NCI-H128 (cell line): ENCODE data around the gene ZNF236.
A peak's percentile ranks its signal among the peaks of the same experiment; 100 is the strongest.

ENCODE experiments used
- DNase-seq: peaks from one replicate; lab custom pipeline; 2025; ENCODE audit not compliant: unreplicated experiment; lab: John Stamatoyannopoulos, UW

ZNF236 gene

DNA sequence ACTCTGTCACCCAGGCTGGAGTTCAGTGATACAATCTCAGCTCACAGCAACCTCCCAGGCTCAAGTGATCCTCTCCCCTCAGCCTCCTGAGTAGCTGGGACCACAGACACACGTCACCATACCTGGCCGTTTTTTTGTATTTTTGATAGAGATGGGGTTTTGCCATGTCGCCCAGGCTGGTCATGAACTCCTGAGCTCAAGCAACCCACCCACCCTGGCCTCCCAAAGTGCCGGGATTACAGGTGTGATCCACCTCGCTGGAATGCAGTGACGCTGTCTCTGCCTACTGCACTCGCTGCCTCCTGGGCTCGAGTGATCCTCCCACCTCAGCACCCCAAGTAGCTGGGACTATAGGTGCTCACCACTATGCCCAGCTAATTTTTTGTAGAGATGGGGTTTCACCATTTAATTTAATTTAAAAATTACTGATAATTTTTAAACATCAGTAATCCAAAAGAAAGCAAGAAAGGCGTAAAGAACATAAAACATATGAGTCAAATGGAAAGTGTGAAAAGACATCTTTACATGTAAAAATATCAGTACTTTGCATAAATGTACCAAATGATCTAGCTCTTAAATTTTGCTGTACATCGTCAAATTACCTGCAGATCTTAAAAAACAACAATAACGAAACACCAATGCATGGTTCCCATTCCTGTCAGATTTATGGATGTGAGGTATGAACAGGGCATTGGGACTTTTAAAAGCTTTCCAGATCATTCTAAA, 2.8 kb upstream of the ZNF236 start:
- no peak for DNase-seq

DNA sequence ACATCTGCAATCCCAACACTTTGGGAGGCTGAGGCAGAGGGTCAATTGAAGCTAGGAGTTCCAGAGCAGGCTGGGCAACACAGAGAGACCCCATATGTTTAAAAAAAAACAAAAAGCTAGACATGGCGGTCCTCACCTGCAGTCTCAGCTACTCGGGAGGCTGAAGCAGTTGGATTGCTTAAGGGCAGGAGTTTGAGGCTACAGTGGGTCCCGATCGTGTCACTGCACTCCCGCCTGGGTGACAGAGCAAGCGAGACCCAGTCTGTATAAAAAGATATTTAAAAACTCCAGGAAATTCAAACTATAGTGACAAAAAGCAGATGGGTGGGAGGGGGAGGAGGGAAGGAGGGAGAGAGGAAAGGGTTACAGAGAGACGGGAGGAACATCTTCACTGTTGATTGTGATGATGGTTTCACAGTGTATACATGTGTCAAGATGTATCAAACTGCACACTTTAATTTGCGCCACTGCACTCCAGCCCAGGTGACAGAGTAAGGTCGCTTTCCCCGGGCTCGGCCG, 942 bp upstream of the ZNF236 start:
- DNase-seq = no peak

DNA sequence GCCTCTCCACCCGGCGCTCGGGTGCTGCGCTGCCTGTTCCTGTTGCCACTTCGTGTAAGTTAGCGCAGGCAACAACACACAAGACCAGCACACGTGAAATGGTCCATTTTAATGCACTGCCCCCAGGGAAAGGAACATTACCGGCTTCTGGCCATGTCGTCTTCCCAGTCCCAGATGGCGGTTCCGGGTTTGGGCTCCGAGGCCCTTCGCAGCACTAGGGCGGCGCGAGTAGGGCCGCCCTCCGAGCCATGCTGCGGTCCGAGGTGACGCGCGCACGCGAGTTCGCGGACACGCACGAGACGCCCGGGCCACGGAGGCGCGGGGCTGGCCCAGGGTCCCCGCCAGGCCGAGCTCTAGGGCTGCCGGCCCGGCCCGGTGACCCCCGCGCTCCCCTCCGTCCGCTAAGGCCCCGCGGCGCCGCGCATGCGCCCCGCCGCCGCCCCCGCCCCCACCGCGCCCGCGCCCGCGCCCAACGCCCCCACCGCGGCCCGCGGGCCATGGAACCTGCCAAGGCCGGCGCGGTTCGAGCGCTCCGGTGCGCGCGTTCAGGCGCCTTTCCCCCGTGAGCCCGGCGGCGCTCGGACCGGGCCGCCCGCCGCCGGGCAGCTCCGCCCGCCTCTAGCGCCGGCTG, 367 bp upstream of the ZNF236 start:
- peak; percentile 15 for DNase-seq

DNA sequence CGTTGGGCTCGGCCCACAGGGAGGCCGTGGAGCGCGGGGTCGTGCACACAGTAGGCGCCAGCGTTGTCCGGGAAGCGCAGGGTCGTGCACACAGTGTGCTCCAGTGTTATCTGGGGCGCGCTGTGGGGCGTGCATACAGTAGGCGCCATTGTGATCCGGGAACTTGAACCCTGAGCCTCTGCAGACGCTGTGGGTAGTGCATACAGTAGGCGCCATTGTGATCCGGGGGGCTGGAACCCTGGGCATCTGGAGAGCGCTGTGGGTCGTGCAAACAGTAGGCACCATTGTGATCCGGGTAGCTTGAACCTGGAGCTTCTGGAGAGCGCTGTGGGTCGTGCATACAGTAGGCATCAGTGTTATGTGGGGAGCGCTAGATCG, 793 bp downstream of the ZNF236 start:
- DNase-seq = no peak

DNA sequence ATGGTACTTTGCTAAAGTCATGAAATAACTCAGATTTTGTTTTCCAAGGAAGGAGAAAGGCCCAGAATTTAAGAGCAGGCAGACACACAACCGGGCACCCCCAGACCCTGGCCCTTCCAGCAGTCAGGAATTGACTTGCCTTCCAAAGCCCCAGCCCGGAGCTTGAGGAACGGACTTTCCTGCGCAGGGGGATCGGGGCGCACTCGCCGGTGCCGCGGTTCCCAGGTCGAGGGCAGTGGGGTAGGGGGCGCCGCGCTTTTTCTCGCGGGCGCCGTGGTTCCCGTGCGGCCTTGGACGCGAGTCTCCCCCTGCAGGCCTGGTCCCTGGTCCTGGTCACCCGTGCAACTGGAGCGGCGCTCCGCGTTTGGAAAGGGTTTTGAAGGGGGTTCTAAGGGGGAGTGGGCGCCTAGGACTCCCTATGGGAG, 1.2 kb downstream of the ZNF236 start:
- no peak for DNase-seq

DNA sequence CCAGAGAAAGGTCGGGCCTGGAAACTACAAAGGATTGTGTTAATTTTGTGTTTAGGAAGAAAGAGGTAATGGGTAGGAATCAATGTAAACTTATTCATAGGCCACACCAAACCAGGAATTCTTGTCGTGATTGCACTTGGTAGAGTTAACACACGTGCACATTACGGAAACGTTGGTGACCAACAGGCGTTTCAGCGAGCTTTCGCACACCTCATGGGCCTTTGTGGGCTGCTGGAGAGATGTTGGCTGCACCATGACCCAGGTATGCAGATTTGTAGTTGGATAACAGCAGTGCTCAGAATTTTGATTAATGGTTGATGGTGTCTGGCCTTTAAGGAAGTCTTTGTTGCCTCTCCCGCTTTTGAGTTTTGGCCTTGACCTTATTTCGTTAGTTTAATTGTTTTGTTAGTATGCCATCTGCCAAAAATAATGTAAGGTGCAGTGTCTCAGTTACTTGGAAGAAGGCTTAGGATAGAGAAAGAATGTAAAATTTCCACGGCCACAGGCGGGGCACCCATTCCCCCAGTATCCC, 1.9 kb downstream of the ZNF236 start:
- DNase-seq = no peak

DNA sequence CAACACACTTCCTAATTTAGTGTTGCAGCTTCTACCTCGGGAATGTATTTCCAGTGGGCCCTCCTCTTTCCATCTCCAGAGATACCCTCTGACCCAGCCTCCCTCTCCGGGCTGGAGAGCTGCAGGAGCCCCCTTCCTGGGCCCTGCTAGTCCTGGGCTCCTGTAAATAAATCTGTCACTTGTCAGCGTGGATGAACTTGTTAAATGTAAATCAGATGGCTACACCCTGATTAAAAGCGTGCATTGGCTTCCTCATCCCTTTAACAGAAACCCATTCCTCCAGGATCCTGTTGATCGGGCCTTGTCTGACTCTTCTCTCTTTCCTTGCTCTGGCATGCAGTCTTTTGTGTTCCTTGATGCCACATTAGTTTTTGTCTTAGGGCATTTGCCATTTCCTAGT, 2.4 kb downstream of the ZNF236 start:
- DNase-seq = no peak

DNA sequence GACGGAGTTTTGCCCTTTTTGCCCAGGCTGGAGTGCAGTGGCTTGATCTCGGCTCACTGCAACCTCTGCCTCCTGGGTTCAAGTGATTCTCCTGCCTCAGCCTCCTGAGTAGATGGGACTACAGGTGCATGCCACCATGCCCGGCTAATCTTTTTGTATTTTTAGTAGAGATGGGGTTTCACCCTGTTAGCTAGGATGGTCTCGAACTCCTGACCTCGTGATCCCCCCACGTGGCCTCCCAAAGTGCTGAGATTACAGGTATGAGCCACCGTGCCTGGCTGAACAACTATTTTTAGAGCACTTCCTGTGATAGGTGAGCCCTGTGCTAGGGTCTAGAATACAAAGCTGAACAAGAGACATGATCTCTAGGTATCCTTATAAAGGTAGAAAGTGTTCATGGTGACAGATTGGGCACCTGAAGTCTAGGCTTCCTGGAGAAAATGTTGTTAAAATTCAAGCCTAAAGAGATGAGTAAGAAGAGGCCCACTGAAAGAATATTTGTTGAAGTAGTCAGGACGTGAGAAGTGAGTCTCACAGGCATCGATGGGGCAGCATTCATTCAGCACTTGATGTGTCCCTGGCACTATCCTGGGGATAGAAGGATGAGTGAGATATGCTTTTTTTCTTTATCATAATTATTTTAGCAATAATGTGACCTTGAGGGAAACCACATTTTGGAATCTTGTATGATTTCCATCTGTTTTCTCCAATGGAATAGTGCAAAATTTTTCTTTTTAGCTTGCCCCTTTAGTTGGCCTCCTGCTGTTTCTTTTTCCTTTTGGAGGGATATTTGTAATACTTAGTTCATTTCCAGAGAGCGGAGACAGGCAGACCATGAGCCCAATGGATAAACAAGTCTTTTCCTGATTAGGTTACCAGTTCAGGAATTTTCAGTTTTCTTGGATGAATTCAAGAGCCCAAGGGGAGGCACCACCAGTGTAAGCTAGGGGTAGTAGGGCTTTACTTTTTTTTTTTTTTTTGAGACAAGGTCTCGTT, 5.1 kb downstream of the ZNF236 start:
- no peak for DNase-seq

DNA sequence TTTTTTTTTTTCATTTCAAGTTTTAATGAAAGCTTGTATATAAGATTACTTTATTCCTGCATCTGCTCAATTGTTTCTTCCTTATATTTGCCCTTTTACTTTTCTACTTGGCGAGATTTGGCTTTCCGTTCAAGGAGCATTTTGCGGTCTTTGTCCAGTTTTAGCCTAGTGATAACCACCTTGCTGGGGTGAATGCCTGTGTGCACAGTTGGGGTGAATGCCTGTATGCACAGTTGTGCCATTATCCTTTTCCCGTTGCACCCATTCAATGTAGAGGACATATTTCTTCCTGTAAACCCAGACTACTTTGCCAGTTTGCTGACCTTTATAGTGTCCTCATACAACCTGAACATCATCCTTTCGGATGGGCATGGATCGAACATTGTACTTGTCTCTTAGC, 12.0 kb downstream of the ZNF236 start:
- no peak for DNase-seq

DNA sequence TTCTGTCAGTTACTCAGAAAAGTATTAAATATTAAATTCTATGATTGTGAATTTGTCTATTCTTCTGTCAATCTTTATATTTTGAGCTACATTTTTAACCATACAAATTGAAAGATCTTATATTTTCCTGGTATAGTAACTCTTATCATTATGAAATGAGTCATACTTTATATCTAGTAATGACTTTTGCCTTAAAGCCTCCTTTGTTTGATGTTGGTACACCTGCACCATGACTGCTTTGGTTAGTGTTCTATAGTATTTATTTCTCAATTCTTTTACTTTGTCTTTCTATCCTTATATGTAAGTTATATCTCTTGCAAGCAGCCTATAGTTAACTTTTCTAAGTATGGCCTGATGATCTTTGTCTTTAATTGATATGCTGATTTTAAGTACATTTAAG, 13.0 kb downstream of the ZNF236 start:
- DNase-seq = no peak

DNA sequence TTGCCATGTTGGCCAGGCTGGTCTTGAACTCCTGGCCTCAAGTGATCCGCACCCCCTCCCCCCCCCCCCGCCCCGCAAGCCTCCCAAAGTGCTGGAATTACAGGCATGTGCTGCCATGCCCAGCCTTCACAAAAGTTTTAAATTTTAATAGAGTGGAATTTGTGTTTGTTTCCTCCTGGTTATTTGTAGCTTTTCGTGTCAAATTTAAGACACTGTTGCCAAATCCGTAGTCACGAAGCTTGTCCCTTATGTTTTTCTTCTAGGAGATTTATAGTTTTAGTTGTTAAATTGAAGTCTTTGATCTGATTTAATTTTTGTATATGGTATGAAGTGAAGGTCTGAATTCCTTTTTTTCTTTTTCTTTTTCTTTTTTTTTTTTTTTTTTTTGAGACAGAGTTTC, 14.7 kb downstream of the ZNF236 start:
- DNase-seq = no peak

DNA sequence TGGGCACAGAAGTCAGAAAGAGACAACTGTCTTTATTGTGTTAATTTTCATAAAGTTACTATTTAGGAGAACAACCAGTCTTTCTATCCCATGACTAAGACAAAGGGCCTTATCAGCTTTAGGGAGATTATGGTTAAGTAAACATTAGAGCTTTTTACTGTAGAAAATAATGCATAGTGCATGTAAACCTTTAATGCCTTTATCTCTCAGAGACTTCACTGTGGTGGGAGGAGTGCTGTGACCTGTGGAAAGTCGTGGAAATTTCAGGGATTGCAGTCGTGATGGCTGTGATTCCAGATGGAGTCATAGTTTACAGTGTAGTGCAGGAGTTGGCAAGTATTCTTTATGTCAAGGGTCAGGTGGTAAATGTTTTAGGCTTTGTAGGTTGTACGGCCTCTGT, 15.8 kb downstream of the ZNF236 start:
- no peak for DNase-seq

DNA sequence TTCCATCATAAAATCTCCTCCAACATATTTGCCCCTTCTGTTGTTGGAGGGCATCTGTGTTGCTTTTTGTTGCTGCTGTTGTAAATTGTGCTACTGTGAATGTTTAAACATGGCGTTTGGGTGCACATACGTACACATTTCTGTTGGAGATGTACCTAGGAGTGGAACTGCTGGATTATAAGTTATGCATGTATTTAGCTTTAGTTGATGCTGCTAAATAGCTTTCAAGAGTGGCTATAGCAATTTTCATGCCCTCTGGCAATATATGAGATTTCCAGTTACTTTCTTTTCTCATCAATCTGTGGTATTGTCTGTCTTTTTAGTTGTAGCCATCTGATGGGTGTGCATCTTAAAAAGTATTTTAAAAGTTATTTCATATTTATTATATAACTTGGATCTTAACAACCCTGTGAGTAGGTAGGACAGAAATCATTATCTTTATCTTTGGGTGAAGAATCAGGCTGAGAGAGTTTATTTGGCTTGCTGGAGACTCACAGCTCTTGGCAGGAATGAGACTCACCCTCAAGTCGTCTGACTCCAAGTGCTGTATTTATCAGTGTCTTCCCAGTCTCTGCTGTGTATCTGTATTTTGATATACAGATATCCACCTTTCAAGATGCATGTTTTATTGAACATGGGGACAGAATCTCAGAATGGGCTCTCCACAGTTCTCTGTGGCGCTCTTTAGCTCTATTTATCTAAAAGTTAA, 16.9 kb downstream of the ZNF236 start:
- no peak for DNase-seq

DNA sequence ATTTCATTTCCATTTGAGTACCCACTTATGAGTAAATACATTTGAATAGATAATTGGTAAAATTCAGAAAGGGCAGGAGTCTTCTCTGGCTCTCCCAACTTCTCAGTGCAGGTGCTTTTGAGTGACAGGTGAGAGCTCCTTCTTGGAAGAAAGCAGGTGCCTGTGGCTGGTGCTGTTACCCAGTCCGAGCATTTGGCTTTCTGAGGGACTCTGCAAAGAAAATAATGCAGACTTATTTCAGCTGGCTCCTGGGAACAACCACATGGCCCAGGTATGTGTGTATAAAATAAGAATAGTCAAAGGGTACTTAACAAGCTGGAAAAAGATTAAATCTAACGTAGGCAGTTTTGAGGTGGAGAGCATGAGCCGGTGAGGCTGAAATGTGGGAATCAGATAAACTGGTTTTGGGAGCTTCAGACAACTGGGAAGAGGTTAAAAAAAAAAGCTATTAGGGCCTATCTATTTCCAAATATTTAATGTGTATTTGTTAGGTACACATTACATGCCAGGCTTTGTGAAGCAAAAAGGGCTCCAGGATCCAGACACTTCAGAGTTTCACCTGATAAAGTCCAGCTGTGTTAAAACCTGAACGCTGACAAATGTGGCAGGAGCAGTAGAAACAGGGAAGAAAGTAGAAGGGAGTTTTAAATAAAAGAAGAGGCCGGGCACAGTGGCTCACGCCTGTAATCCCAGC, 20.6 kb downstream of the ZNF236 start:
- no peak for DNase-seq

DNA sequence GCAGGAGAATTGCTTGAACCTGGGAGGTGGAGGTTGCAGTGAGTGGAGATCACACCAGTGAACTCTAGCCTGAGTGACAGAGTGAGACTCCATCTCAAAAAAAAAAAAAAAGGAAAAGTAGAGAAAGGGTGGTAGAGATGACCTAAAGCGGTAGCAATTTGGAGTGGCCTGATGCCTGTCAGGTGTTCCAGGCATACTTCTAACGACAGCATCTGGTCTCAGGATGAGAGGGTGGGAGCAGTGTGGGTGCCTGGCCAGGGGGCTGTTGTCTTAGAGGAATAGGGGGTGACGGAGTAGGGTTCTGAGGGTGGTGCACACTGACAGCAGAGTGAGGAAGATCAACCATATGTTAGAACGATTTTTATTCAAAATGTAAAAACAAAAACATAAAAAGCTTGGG, 21.8 kb downstream of the ZNF236 start:
- DNase-seq = no peak

DNA sequence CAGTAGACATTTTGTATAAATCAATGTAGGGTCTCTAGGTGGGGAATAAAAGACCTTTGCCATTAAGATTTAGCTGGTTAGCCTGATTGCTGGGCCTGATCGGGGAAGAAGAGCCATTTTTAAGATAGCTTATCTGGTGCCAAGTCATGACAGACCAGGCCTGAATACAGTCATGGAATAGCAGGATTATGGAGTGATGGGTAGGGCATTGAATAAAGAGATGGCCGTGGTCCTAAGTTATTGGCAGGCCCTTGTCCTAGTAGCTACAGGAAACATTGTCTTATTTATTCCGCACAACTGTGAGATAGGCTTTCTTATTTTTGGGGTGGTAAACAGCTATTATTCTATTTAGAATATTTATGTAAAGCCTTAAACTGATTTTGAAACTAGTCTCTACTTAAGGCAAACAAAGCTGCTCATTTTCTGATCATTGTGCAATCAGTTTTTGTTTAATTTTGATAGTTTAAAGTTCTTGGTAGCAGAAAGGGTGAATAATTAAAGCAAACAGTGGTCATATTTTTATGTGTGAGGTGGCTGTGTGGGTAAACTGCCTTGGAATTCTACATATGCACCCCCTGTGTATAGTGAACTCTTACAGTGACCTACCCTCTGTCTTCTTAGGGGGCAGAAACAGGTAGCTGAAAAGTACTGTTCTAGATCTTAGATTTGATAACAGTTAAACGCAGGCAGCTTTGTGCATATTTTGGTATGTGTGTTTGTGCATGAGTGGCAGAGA, 22.6 kb downstream of the ZNF236 start:
- no peak for DNase-seq

DNA sequence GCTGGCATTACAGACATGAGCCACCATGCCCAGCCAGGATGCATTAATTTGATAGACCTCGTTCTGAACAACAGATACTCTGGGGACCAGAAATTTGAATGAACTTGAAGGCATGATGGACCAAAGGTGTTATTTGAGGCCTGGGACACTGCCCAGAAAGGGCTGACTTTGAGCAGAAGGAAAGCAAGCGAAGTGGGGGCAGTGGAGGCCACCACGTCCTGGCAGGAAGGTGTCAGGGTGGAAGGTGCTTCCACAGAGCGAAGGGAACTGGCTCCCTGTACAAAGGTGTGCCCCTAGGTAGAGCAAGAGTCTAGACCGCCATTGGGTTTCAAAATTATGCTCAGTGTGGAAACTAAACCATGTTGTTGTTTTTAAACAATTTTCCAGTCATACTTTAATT, 23.9 kb downstream of the ZNF236 start:
- no peak for DNase-seq

DNA sequence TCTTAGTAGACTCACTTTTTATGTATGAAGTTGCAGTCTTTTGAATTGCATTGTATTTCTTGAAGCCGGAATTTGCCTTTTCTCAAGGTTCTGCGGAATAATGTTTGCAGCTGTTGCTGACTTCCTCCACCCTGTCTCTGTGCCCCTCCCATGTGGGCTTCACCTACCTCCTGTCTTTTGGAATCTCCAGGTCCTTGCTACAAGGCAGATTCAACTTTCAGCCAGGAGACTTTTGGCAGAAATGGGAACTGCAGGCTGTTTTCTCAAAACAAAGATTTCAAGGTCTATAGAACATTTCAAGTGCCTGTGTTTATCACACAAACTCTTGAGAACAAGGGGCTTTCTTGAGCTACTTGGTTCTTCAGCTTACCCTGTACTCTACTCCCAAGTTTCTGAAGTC, 25.6 kb downstream of the ZNF236 start:
- no peak for DNase-seq

DNA sequence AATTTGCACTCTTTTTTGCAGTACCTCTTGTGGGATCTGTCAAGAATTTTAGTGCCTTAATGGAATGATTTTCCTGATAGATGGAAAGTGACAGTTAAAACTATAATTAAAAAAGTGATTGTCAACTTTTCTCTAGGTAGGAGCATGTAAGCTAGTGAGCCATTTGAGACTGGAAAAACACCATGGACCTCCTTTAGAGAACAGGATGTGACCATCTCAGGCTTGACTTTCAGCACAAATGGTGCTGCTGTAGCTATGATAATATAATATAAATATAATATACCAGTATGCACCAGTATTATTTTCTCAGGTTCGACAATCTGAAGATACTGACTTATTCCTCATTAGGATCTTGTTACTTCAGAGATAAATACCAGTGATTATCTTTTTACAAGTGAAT, 27.8 kb downstream of the ZNF236 start:
- DNase-seq = no peak
